CD14-positive monocyte (primary cell): ENCODE measurements around the gene CEBPE. TPM values are rescaled to one million over a fixed set of nuclear protein-coding genes. Genes with fewer than 3 reads are reported as not detected.
A peak's percentile ranks its signal among the peaks of the same experiment; 100 is the strongest.

Source experiments
- DNase-seq, 3 donors: peaks; one replicate each; pipeline ENCODE4 v3.0.0-alpha.2; 2011 to 2022
- H2AFZ ChIP-seq: 2 replicates; pipeline ENCODE4 v1.6.0; 2012; ENCODE audit warnings: mild to moderate bottlenecking, low read depth, low read length, inconsistent platforms; ENCODE audit not compliant: insufficient read depth, poor library complexity, severe bottlenecking
- H3K27ac ChIP-seq, 2 donors: 1 replicate in 1 of 2; 2 replicates in 1 of 2; pipeline ENCODE4 v1.5.1; 2012 to 2013; ENCODE audit warnings: low read length in 2 of 2, control low read depth in 1 of 2, inconsistent platforms in 1 of 2, low read depth in 1 of 2, mild to moderate bottlenecking in 1 of 2
- H3K27me3 ChIP-seq, 2 donors: one replicate each; pipeline versions ENCODE4 v1.6.0 to v1.6.1; 2011 to 2013; ENCODE audit warnings: low read length in 2 of 2; ENCODE audit not compliant: control insufficient read depth in 2 of 2, insufficient read depth in 2 of 2
- H3K36me3 ChIP-seq, 2 donors: replicated peaks in 1 of 2; 1 replicate in 1 of 2; 2 replicates in 1 of 2; pipeline versions ENCODE4 v1.5.1 to v1.6.1; 2012 to 2013; ENCODE audit warnings: low read length in 2 of 2, control low read depth in 1 of 2, inconsistent platforms in 1 of 2, mild to moderate bottlenecking in 1 of 2; ENCODE audit not compliant: insufficient read depth in 2 of 2, control insufficient read depth in 1 of 2
- H3K4me1 ChIP-seq, 2 donors: 1 replicate in 1 of 2; 2 replicates in 1 of 2; pipeline versions ENCODE4 v1.5.1 to v1.6.1; 2012 to 2013; ENCODE audit warnings: low read length in 2 of 2, control low read depth in 1 of 2, inconsistent platforms in 1 of 2, mild to moderate bottlenecking in 1 of 2, moderate library complexity in 1 of 2; ENCODE audit not compliant: insufficient read depth in 2 of 2, control insufficient read depth in 1 of 2
- H3K4me2 ChIP-seq: replicated peaks from 2 replicates; pipeline ENCODE3; 2012; ENCODE audit warnings: low read length, moderate library complexity, mild to moderate bottlenecking; ENCODE audit not compliant: poor library complexity, severe bottlenecking; ENCODE audit errors: extremely low read depth
- H3K4me3 ChIP-seq, 3 experiments: fragments of 200-600 bp in 1 of 3; sonication (generic) in 1 of 3; replicated peaks in 1 of 3; 1 replicate in 2 of 3; 2 replicates in 1 of 3; pipeline ENCODE4 v1.5.1; 2011 to 2013; ENCODE audit warnings: low read length in 3 of 3, mild to moderate bottlenecking in 3 of 3, control low read depth in 2 of 3, low read depth in 2 of 3, inconsistent platforms in 1 of 3, moderate library complexity in 1 of 3
- H3K79me2 ChIP-seq: 2 replicates; pipeline ENCODE4 v1.6.0; 2012; ENCODE audit warnings: mild to moderate bottlenecking, control low read depth, inconsistent platforms, low read length, moderate library complexity; ENCODE audit not compliant: insufficient read depth
- H3K9ac ChIP-seq: 2 replicates; pipeline ENCODE4 v1.6.0; 2017; ENCODE audit warnings: low read length, mild to moderate bottlenecking; ENCODE audit not compliant: insufficient read depth, poor library complexity, severe bottlenecking
- H3K9me3 ChIP-seq, 2 donors: replicated peaks in 1 of 2; 1 replicate in 1 of 2; 2 replicates in 1 of 2; pipeline versions ENCODE4 v1.5.1 to v1.6.1; 2012 to 2013; ENCODE audit warnings: low read length in 2 of 2, control low read depth in 1 of 2; ENCODE audit not compliant: control insufficient read depth in 1 of 2, insufficient read depth in 1 of 2
- H4K20me1 ChIP-seq: 2 replicates; pipeline ENCODE4 v1.6.0; 2012; ENCODE audit warnings: mild to moderate bottlenecking, low read length, control low read depth, moderate library complexity; ENCODE audit not compliant: insufficient read depth
- H3K27ac Mint-ChIP-seq, 7 donors: one replicate each; pipeline ENCODE4 v1.8.0; 2020; ENCODE audit warnings: mild to moderate bottlenecking in 7 of 7, mixed read lengths in 7 of 7, moderate library complexity in 6 of 7, inconsistent platforms in 2 of 7
- H3K27me3 Mint-ChIP-seq, 3 donors: one replicate each; pipeline ENCODE4 v1.8.0; 2021 to 2022; ENCODE audit warnings: low read depth in 3 of 3, mild to moderate bottlenecking in 3 of 3, mixed read lengths in 3 of 3, moderate library complexity in 3 of 3, inconsistent platforms in 1 of 3
- H3K36me3 Mint-ChIP-seq, 2 donors: one replicate each; pipeline ENCODE4 v1.8.0; 2020; ENCODE audit warnings: mixed read lengths in 2 of 2, inconsistent platforms in 1 of 2, mild to moderate bottlenecking in 1 of 2
- H3K4me1 Mint-ChIP-seq: one replicate; pipeline ENCODE4 v1.8.0; 2020; ENCODE audit warnings: mild to moderate bottlenecking, mixed read lengths
- H3K4me3 Mint-ChIP-seq, 2 donors: one replicate each; pipeline ENCODE4 v1.8.0; 2020; ENCODE audit warnings: mild to moderate bottlenecking in 2 of 2, mixed read lengths in 2 of 2, moderate library complexity in 1 of 2
- H3K9me3 Mint-ChIP-seq, 7 donors: one replicate each; pipeline ENCODE4 v1.8.0; 2020 to 2022; ENCODE audit warnings: mixed read lengths in 7 of 7, mild to moderate bottlenecking in 6 of 7, moderate library complexity in 6 of 7, inconsistent platforms in 2 of 7
- WGBS: methylation state at CpG from one replicate; pipeline ENCODE4 v1.1.5; 2013; ENCODE audit warnings: missing lambda C conversion rate; ENCODE audit not compliant: insufficient coverage; 5-methylcytosine and 5-hydroxymethylcytosine counted together
- intact Hi-C, 2 donors: fragments of 100-400 bp; cut with micrococcal nuclease; formaldehyde crosslinking; loops; one replicate each; pipeline versions ENCODE4 v1.15.0 to v1.15.1; 2023
- polyA plus RNA-seq, 3 donors: library from polyadenylated mRNA; depleted of rRNA in 1 of 3; unstranded in 2 of 3; stranded (reverse) in 1 of 3; fragments of 300-500 nt in 2 of 3; fragments of >200 nt in 1 of 3; fragmentation: Illumina TruSeq in 2 of 3; gene quantifications; 1 replicate in 2 of 3; 2 replicates in 1 of 3; pipeline ENCODE4 v1.2.3, GENCODE V29; 2012 to 2021
- TF ChIP-seq, protein P1 (sequence below): fragments of 200-600 bp; IDR thresholded peaks from one replicate; pipeline ENCODE4 v1.8.0; 2022; ENCODE audit warnings: antibody characterized with exemption, mild to moderate bottlenecking

The CEBPE gene
- polyA plus RNA-seq, 3 donors = 0.73 to 1.5 (median 1.3) TPM

DNA sequence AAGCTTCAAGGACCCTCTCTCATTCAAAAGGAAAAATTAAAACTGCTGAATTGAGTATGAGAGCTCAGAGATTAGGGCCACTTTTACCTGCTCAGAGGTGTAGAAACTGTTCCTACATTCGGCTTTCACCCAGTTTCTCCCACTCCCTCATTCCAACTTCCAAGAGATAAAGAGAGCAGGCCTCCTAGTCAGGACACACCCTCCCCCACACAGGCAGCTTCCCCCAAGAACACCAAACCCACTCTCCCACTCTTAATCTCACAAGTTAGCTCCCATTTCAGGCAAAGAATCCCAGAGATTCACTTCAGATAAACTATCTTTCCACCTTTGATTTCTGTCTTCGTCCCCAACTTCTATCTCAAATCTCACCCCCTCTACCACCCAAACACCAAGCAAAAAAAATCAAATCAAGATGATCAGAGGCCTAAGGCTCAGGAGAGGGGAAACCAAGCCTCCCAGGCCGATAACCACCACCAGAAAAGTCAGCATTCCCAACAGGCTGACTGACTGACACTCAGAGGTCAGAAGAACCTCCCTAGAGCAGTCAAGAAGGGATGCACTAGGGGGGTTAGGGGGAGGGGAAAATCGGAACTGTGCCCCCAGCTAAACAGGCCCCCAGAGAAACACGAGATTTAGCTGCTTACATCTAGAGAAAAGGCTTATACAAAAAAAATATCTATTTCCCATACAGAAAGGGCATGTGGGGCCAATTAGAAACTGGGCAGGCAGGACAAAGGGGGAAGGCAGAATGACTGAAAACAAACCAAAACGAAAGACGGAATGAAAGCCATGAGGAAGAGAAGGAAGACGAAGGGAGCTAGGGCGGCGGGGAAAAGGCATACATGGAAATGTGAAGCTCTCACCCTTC, 48.6 kb downstream of the CEBPE start:
- Histone ChIP-seq H3K79me2 (peaks cover 81% of the 10 kb centered on the region), H3K9ac (peak overlapping the region; percentile 60), H4K20me1 (peaks cover 67% of the 10 kb centered on the region), H3K4me2 (peak overlapping the region; percentile 71), H3K4me3 (peak overlapping the region; percentile 52 to 89 (median 87)), H3K27ac (peak overlapping the region; percentile 31 to 75), H3K27me3 (no peaks in the 10 kb centered on the region), H2AFZ (peak overlapping the region; percentile 85), H3K9me3 (no peaks in the 10 kb centered on the region), H3K36me3 (peaks cover 64 to 77% of the 10 kb centered on the region in 2 donors), H3K4me1 (peaks cover 31 to 39% of the 10 kb centered on the region in 2 donors)
- peaks cover 70 to 72% of the 10 kb centered on the region in 2 donors for H3K36me3 Mint-ChIP-seq
- DNase-seq = no peak
- no peaks in the 10 kb centered on the region for H3K9me3 Mint-ChIP-seq
- H3K4me1 Mint-ChIP-seq = peaks cover 35% of the 10 kb centered on the region
- intact Hi-C loops = no loop called here
- no peaks in the 10 kb centered on the region for H3K27me3 Mint-ChIP-seq
- peak overlapping the region; percentile 97 to 98 for H3K4me3 Mint-ChIP-seq
- TF ChIP-seq, protein P1, sequence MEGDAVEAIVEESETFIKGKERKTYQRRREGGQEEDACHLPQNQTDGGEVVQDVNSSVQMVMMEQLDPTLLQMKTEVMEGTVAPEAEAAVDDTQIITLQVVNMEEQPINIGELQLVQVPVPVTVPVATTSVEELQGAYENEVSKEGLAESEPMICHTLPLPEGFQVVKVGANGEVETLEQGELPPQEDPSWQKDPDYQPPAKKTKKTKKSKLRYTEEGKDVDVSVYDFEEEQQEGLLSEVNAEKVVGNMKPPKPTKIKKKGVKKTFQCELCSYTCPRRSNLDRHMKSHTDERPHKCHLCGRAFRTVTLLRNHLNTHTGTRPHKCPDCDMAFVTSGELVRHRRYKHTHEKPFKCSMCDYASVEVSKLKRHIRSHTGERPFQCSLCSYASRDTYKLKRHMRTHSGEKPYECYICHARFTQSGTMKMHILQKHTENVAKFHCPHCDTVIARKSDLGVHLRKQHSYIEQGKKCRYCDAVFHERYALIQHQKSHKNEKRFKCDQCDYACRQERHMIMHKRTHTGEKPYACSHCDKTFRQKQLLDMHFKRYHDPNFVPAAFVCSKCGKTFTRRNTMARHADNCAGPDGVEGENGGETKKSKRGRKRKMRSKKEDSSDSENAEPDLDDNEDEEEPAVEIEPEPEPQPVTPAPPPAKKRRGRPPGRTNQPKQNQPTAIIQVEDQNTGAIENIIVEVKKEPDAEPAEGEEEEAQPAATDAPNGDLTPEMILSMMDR = no peak
- H3K27ac Mint-ChIP-seq = peak overlapping the region; percentile 87 to 96 (median 93)
- WGBS = 58% methylated on average over 2 of the region's 10 CpGs

DNA sequence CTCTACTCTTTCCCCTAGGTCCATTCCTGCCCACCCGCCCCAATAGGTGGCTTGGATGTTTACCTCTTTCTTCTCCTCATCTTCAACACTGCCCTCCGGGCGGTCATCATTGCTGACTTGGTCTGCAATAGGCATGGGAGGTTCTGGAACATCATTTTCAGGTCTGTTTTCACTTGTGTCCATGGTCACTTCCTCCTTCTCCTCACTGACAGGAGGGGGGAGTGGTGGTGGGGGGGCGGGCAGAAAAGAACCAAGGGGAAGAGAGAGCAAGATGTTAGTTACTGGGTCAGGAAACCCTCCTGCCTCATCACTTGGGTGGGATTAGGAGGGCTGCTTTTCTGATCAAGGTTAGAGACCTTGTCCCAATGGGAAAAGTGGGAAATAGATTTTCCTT, 49.6 kb downstream of the CEBPE start:
- Mint-ChIP-seq H3K27me3 (no peaks in the 10 kb centered on the region), H3K4me3 (no peak overlapping the region), H3K27ac (peak overlapping the region in 6 of 7 donors; percentile 64 to 90 (median 74)), H3K4me1 (peaks cover 35% of the 10 kb centered on the region), H3K36me3 (peaks cover 73 to 74% of the 10 kb centered on the region in 2 donors), H3K9me3 (no peaks in the 10 kb centered on the region)
- Histone ChIP-seq H3K27ac (peak overlapping the region in 1 of 2 donors; percentile 2), H3K4me2 (no peak overlapping the region), H3K36me3 (peaks cover 61 to 77% of the 10 kb centered on the region in 2 donors), H2AFZ (no peak overlapping the region), H3K4me3 (no peak overlapping the region), H4K20me1 (peaks cover 71% of the 10 kb centered on the region), H3K79me2 (peaks cover 70% of the 10 kb centered on the region), H3K4me1 (peaks cover 31 to 39% of the 10 kb centered on the region in 2 donors), H3K9ac (no peak overlapping the region), H3K9me3 (no peaks in the 10 kb centered on the region), H3K27me3 (no peaks in the 10 kb centered on the region)
- peak in 2 of 3 donors; percentile 26 to 29 for DNase-seq
- WGBS = no CpG with 5 or more reads among the region's 4 CpGs
- TF ChIP-seq, protein P1 = no peak
- intact Hi-C loops = loop anchor here in 1 of 2 donors (5.0 kb wide), 2 partner anchors 38 to 118 kb away; no protein-coding TSS in a partner anchor
